IMR-90 (cell line): Measurements from ENCODE around the gene PTPRU. TPM values are rescaled to one million over a fixed set of nuclear protein-coding genes. Genes with fewer than 3 reads are reported as not detected.
A peak's percentile ranks its signal among the peaks of the same experiment; 100 is the strongest.

Experiments used
- ATAC-seq: fragments of 200-7000 bp; cut with Tn5 transposase; 2 replicates; pipeline ENCODE4 v1.9.1; 2020; ENCODE audit warnings: low read depth, mild to moderate bottlenecking, moderate library complexity
- BruUV-seq: library from RNA; stranded (reverse); fragments of 400-500 nt; replicated peaks from 2 replicates; lab custom pipeline; 2021; lab: Mats Ljungman, UMichigan
- CTCF ChIA-PET: fragments of 300-600 bp; formaldehyde crosslinking; extraction: SDS; loops from one replicate; lab custom pipeline; 2021; ENCODE audit warnings: antibody characterized with exemption; lab: Yijun Ruan, JAX
- POLR2A ChIA-PET: fragments of 300-600 bp; sonication (Branson Sonifier 250); formaldehyde crosslinking; loops from one replicate; lab custom pipeline; 2022; ENCODE audit warnings: antibody characterized with exemption; ENCODE audit not compliant: unreplicated experiment; lab: Charles Lee
- DNase-seq: peaks from one replicate; pipeline ENCODE4 v3.0.0; 2013
- H2AFZ ChIP-seq: replicated peaks from 2 replicates; pipeline ENCODE3; 2013; ENCODE audit warnings: low read length, mild to moderate bottlenecking; ENCODE audit not compliant: poor library complexity
- H2AK5ac ChIP-seq: 2 replicates; pipeline ENCODE4 v1.6.1; 2013; ENCODE audit warnings: low read depth, low read length, inconsistent platforms
- H2AK9ac ChIP-seq: replicated peaks from 2 replicates; pipeline ENCODE3; 2013; ENCODE audit warnings: mild to moderate bottlenecking, low read depth, low read length, moderate library complexity; ENCODE audit not compliant: poor library complexity
- H2BK120ac ChIP-seq: 2 replicates; pipeline ENCODE4 v1.6.1; 2013; ENCODE audit warnings: low read depth, low read length, inconsistent platforms
- H2BK15ac ChIP-seq: 3 replicates; pipeline ENCODE4 v1.6.1; 2013; ENCODE audit warnings: low read depth, low read length, inconsistent platforms
- H2BK20ac ChIP-seq: 2 replicates; pipeline ENCODE4 v1.6.1; 2013; ENCODE audit warnings: low read depth, mild to moderate bottlenecking, inconsistent platforms, low read length, moderate library complexity
- H2BK5ac ChIP-seq: 2 replicates; pipeline ENCODE4 v1.6.1; 2013; ENCODE audit warnings: mild to moderate bottlenecking, low read depth, low read length, inconsistent platforms; ENCODE audit not compliant: poor library complexity, severe bottlenecking
- H3K14ac ChIP-seq: replicated peaks from 2 replicates; pipeline ENCODE4 v1.6.1; 2013; ENCODE audit warnings: low read depth, low read length, inconsistent platforms
- H3K18ac ChIP-seq: 2 replicates; pipeline ENCODE4 v1.6.1; 2013; ENCODE audit warnings: low read depth, low read length, control low read depth
- H3K23ac ChIP-seq: 2 replicates; pipeline ENCODE4 v1.6.1; 2013; ENCODE audit warnings: low read depth, low read length, inconsistent platforms
- H3K27ac ChIP-seq: 2 replicates; pipeline ENCODE4 v1.5.1; 2013; ENCODE audit warnings: mild to moderate bottlenecking, control low read depth, low read length; ENCODE audit not compliant: insufficient read depth
- H3K27me3 ChIP-seq: 2 replicates; pipeline ENCODE4 v1.6.1; 2013; ENCODE audit warnings: low read length; ENCODE audit not compliant: control insufficient read depth, insufficient read depth
- H3K36me3 ChIP-seq: 2 replicates; pipeline ENCODE4 v1.6.1; 2013; ENCODE audit warnings: low read length, mixed read lengths; ENCODE audit not compliant: control insufficient read depth, insufficient read depth
- H3K4ac ChIP-seq: 2 replicates; pipeline ENCODE4 v1.6.1; 2013; ENCODE audit warnings: low read depth, low read length, inconsistent platforms
- H3K4me1 ChIP-seq: 2 replicates; pipeline ENCODE4 v1.6.1; 2013; ENCODE audit warnings: low read length, mixed read lengths; ENCODE audit not compliant: control insufficient read depth, insufficient read depth
- H3K4me2 ChIP-seq: 2 replicates; pipeline ENCODE4 v1.6.1; 2013; ENCODE audit warnings: low read depth, mild to moderate bottlenecking, control low read depth, low read length, moderate library complexity
- H3K4me3 ChIP-seq: 2 replicates; pipeline ENCODE4 v1.5.1; 2013; ENCODE audit warnings: low read depth, mild to moderate bottlenecking, control low read depth, low read length, moderate library complexity; ENCODE audit not compliant: insufficient read depth
- H3K56ac ChIP-seq: 2 replicates; pipeline ENCODE4 v1.6.1; 2013; ENCODE audit warnings: low read length, inconsistent platforms; ENCODE audit not compliant: insufficient read depth; ENCODE audit errors: extremely low read depth
- H3K79me1 ChIP-seq, 2 experiments: 2 replicates each; pipeline ENCODE4 v1.6.1; 2013; ENCODE audit warnings: low read length in 2 of 2, inconsistent platforms in 1 of 2, low read depth in 1 of 2
- H3K9ac ChIP-seq: 2 replicates; pipeline ENCODE4 v1.6.1; 2013; ENCODE audit warnings: low read depth, low read length, control low read depth
- H3K9me1 ChIP-seq: 2 replicates; pipeline ENCODE4 v1.6.1; 2013; ENCODE audit warnings: low read length, inconsistent platforms; ENCODE audit not compliant: insufficient read depth
- H3K9me3 ChIP-seq: 2 replicates; pipeline ENCODE4 v1.6.1; 2013; ENCODE audit warnings: low read length; ENCODE audit not compliant: control insufficient read depth, insufficient read depth
- H4K20me1 ChIP-seq: 2 replicates; pipeline ENCODE4 v1.6.1; 2013; ENCODE audit warnings: low read length, inconsistent platforms; ENCODE audit not compliant: insufficient read depth
- H4K5ac ChIP-seq: 2 replicates; pipeline ENCODE4 v1.6.1; 2013; ENCODE audit warnings: mild to moderate bottlenecking, low read depth, low read length, control low read depth
- H4K8ac ChIP-seq, 2 experiments: 2 replicates each; pipeline ENCODE4 v1.6.1; 2013; ENCODE audit warnings: low read depth in 2 of 2, low read length in 2 of 2, control low read depth in 1 of 2, inconsistent platforms in 1 of 2
- H4K91ac ChIP-seq: 2 replicates; pipeline ENCODE4 v1.6.1; 2013; ENCODE audit warnings: low read depth, low read length, inconsistent platforms; ENCODE audit not compliant: insufficient read depth
- FOS ChIP-seq: fragments of 150-350 bp; IDR thresholded peaks from 2 replicates; pipeline ENCODE4 v1.6.1; 2016; ENCODE audit warnings: low read depth, low read length
- SMC3 ChIP-seq: fragments of 150-350 bp; IDR thresholded peaks from 2 replicates; pipeline ENCODE4 v1.6.1; 2016; ENCODE audit warnings: low read depth, mild to moderate bottlenecking, antibody characterized with exemption, low read length, moderate library complexity
- WGBS, 2 experiments: methylation state at CpG; one replicate each; pipeline versions ENCODE4 v1.1.5 to v1.1.7; 2013; ENCODE audit warnings: missing lambda C conversion rate in 2 of 2; ENCODE audit not compliant: insufficient read length in 1 of 2; ENCODE audit errors: extremely low coverage in 2 of 2; 5-methylcytosine and 5-hydroxymethylcytosine counted together
- dilution Hi-C: fragments of 300-500 bp; cut with HindIII; formaldehyde crosslinking; loops from one replicate; pipeline ENCODE4 v1.14.3; 2018; ENCODE audit warnings: low sequenced_read_pairs; ENCODE audit not compliant: unreplicated experiment
- in situ Hi-C: fragments of 300-500 bp; cut with MboI; formaldehyde crosslinking; loops from 3 replicates; pipeline ENCODE4 v1.14.3; 2019; ENCODE audit warnings: low sequenced_read_pairs, inconsistent platforms, mixed read lengths
- intact Hi-C: fragments of 100-400 bp; cut with micrococcal nuclease; formaldehyde crosslinking; loops from 2 replicates; pipeline ENCODE4 v1.10.0; 2022
- polyA plus RNA-seq, 3 experiments: library from polyadenylated mRNA; depleted of rRNA; stranded (reverse); fragments of >200 nt; gene quantifications; 2 replicates each; pipeline ENCODE4 v1.2.3, GENCODE V29; 2012; ENCODE audit warnings: low replicate concordance in 1 of 3
- total RNA-seq: library from RNA; depleted of rRNA; stranded (reverse); fragments of >200 nt; gene quantifications from 2 replicates; pipeline ENCODE4 v1.2.3, GENCODE V29; 2012
- TF ChIP-seq, protein P1 (sequence below): fragments of 150-350 bp; IDR thresholded peaks from 2 replicates; pipeline ENCODE4 v1.6.1; 2017; ENCODE audit warnings: mild to moderate bottlenecking, antibody characterized with exemption, low read length, low read depth

Gene PTPRU
- total and polyA plus RNA-seq, 2 of the 4 experiments (the other 2 are of a cell fraction): 7.0 to 10.7 TPM

DNA sequence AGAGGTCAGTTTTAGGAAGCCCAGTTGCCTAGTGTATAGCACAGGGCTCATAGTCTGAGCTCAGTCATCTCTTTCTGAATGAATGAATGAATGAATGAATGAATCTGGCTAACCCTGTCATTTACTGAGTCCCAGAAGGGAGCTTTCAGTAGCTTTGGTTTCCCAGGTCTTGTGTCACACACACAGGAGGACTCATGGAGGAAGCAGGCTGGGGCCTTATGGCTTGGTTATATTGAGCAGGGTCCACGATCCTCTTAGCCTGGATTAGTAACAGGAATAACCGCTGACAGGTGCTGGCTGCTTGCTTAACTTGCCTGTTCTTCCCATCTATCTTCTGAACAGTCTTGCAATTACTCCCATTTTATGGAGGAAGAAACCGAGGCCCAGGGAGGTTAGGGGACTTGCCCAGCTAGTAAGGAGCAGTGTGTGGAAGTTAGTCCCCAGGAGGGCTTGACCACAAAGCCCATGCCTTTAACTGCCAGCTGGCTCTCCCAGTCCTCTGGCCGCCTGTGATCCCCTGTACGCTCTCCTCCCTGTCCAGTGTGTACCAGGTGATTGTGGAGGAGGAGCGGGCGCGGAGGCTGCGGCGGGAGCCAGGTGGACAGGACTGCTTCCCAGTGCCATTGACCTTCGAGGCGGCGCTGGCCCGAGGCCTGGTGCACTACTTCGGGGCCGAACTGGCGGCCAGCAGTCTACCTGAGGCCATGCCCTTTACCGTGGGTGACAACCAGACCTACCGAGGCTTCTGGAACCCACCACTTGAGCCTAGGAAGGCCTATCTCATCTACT, 46.0 kb downstream of the PTPRU start:
- no peak overlapping the region for H3K4me3 ChIP-seq
- no peak overlapping the region for H3K9ac ChIP-seq
- no TSS peak for BruUV-seq
- peaks cover 8% of the 10 kb centered on the region for H3K9me1 ChIP-seq
- no peaks in the 10 kb centered on the region; a peak in 1 of 4 replicates for H3K79me1 ChIP-seq
- dilution Hi-C loops: no loop called here
- no peak overlapping the region for H3K4me2 ChIP-seq
- no peak overlapping the region for H3K27ac ChIP-seq
- H4K8ac ChIP-seq: no peak overlapping the region
- H4K20me1 ChIP-seq: no peaks in the 10 kb centered on the region
- H3K4me1 ChIP-seq: 0 out of 2 replicates have a peak, but pooled peaks cover 3% of the 10 kb centered on the region
- H4K5ac ChIP-seq: no peak overlapping the region
- intact Hi-C loops: no loop called here
- no peak for ATAC-seq
- 93% methylated on average over 11 of the region's 19 CpGs; no CpG with 5 or more reads in 1 of the 2 experiments for WGBS, 2 experiments
- ChIA-PET POLR2A (no interaction called here), CTCF (no interaction called here)
- H3K27me3 ChIP-seq: no peaks in the 10 kb centered on the region
- peak overlapping the region; percentile 52 for H2AFZ ChIP-seq
- in situ Hi-C loops: no loop called here
- H2AK9ac ChIP-seq: no peak overlapping the region
- H2AK5ac ChIP-seq: no peak overlapping the region
- no peak overlapping the region for H4K91ac ChIP-seq
- H2BK15ac ChIP-seq: no peak overlapping the region
- no peak overlapping the region for H3K4ac ChIP-seq
- no peaks in the 10 kb centered on the region for H3K9me3 ChIP-seq
- H2BK5ac ChIP-seq: no peak overlapping the region
- no peak overlapping the region for H3K18ac ChIP-seq
- no peak for DNase-seq
- no peak overlapping the region for H2BK20ac ChIP-seq
- no peak overlapping the region for H3K56ac ChIP-seq
- H2BK120ac ChIP-seq: no peak overlapping the region
- no peak overlapping the region for H3K14ac ChIP-seq
- H3K36me3 ChIP-seq: no peaks in the 10 kb centered on the region; the same call in 1 of the 2 replicates
- TF ChIP-seq, protein P1, sequence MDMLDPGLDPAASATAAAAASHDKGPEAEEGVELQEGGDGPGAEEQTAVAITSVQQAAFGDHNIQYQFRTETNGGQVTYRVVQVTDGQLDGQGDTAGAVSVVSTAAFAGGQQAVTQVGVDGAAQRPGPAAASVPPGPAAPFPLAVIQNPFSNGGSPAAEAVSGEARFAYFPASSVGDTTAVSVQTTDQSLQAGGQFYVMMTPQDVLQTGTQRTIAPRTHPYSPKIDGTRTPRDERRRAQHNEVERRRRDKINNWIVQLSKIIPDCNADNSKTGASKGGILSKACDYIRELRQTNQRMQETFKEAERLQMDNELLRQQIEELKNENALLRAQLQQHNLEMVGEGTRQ: no peak
- TF ChIP-seq SMC3: no peak
- no peak for TF ChIP-seq FOS
- no peak overlapping the region for H3K23ac ChIP-seq
